Astrocyte (in vitro differentiated cells and primary cell): Measurements from ENCODE around the gene CTNNA3.

Experiments used
- EZH2 ChIP-seq: IDR thresholded peaks from 2 replicates; pipeline ENCODE4 v1.6.1; 2012; ENCODE audit warnings: mild to moderate bottlenecking, low read length, inconsistent platforms; ENCODE audit not compliant: insufficient read depth
- TF ChIP-seq, protein P1 (sequence below): IDR thresholded peaks from 2 replicates; pipeline ENCODE4 v1.5.1; 2011; ENCODE audit warnings: low read depth, mild to moderate bottlenecking, inconsistent platforms, low read length, moderate library complexity; ENCODE audit not compliant: insufficient read depth

DNA sequence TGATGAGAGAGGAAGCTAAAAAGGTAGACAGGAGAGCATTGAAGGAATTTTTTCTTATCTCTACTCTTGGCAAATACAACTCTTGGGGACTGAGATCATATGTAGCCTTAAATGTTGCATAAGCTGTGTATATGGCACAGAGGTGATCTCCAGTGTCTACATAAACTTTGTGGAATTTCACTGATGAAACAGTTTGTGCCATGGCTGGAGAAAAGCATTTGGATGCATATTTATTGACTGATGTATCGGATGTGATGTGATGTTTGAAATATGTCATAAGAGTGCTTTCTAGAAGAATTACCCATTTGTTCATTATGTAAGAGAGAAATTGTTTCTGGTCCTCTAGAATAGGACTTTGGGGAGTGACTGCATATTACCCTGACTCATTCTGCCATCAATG lies 1015.1 kb downstream of the CTNNA3 start:
- TF ChIP-seq, protein P1, sequence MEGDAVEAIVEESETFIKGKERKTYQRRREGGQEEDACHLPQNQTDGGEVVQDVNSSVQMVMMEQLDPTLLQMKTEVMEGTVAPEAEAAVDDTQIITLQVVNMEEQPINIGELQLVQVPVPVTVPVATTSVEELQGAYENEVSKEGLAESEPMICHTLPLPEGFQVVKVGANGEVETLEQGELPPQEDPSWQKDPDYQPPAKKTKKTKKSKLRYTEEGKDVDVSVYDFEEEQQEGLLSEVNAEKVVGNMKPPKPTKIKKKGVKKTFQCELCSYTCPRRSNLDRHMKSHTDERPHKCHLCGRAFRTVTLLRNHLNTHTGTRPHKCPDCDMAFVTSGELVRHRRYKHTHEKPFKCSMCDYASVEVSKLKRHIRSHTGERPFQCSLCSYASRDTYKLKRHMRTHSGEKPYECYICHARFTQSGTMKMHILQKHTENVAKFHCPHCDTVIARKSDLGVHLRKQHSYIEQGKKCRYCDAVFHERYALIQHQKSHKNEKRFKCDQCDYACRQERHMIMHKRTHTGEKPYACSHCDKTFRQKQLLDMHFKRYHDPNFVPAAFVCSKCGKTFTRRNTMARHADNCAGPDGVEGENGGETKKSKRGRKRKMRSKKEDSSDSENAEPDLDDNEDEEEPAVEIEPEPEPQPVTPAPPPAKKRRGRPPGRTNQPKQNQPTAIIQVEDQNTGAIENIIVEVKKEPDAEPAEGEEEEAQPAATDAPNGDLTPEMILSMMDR: no peak
- TF ChIP-seq EZH2: no peak
